ENCODE measurements around the gene GBE1.

Gene GBE1

DNA sequence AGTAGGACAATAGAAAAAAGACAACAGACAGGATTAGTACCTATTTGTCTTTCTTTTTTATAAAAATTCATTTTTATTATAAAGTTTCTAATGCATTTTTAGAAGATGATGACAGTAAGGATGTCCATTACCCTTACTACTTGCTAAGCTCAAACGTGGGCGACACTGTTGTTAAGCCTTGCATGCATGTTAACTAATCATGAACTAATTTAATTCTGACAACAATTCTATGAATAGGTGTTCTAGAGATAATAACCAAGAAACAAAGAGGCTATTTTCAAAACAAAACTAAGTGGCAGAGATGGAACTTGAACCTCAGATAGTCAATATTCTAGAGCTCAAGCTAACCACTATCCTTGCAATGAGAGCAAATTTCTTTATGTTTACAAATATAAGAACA, 247.9 kb downstream of the GBE1 start:
- Histone ChIP-seq H3K4me1 (ENCODE audit: control insufficient read depth, insufficient read depth, low read length) (no peaks in the 10 kb centered on the region), H3K4me3 (ENCODE audit: low read depth, low read length) (no peak overlapping the region), H3K9me3 (ENCODE audit: control insufficient read depth, insufficient read depth, low read depth, low read length) (no peaks in the 10 kb centered on the region), H3K27ac (ENCODE audit: extremely low read depth, low read depth, low read length) (no peak overlapping the region), H3K36me3 (ENCODE audit: control insufficient read depth in 2 of 2, insufficient read depth in 1 of 2, low read length in 2 of 2) (no peaks in the 10 kb centered on the region)
- CTCF ChIA-PET: no interaction called here
- TF ChIP-seq, protein P1, sequence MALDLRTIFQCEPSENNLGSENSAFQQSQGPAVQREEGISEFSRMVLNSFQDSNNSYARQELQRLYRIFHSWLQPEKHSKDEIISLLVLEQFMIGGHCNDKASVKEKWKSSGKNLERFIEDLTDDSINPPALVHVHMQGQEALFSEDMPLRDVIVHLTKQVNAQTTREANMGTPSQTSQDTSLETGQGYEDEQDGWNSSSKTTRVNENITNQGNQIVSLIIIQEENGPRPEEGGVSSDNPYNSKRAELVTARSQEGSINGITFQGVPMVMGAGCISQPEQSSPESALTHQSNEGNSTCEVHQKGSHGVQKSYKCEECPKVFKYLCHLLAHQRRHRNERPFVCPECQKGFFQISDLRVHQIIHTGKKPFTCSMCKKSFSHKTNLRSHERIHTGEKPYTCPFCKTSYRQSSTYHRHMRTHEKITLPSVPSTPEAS (tag by site-specific recombination; IDR thresholded peaks at IDR 0.05): no peak
- no peak for TF ChIP-seq ZNF510 (tag by site-specific recombination; IDR thresholded peaks at IDR 0.05; ENCODE audit: insufficient replicate concordance)
- TF ChIP-seq, protein P2, sequence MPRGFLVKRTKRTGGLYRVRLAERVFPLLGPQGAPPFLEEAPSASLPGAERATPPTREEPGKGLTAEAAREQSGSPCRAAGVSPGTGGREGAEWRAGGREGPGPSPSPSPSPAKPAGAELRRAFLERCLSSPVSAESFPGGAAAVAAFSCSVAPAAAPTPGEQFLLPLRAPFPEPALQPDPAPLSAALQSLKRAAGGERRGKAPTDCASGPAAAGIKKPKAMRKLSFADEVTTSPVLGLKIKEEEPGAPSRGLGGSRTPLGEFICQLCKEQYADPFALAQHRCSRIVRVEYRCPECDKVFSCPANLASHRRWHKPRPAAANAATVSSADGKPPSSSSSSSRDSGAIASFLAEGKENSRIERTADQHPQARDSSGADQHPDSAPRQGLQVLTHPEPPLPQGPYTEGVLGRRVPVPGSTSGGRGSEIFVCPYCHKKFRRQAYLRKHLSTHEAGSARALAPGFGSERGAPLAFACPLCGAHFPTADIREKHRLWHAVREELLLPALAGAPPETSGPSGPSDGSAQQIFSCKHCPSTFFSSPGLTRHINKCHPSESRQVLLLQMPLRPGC (tag by site-specific recombination; IDR thresholded peaks at IDR 0.05): no peak
- POLR2A ChIA-PET: no interaction called here

DNA sequence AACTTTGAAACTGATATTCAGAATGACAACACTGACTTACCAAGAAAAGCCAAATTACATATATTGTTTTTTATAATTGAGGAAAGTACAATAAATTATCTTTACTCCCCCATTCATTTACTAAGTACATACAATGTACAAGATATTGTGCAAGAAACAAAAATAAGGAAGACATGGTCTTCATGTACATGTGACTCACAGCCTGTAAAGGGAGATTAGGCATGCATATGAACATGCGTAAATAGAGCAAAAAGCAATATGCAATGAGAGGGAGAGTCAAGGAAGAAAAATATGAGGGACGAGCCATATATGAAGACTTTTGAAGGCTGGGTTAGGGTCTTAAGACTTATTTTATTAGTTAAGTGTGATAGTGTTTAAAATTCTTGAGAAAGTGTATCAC, 258.4 kb downstream of the GBE1 start:
- POLR2A ChIA-PET: no interaction called here

More for the DNA sequence above, 258.4 kb downstream of the GBE1 start:
- Histone ChIP-seq H3K36me3 (ENCODE audit: control insufficient read depth in 2 of 2, insufficient read depth in 1 of 2, low read length in 2 of 2) (no peaks in the 10 kb centered on the region), H3K4me3 (ENCODE audit: low read depth, low read length) (no peak overlapping the region), H3K9me3 (ENCODE audit: control insufficient read depth, insufficient read depth, low read depth, low read length) (no peaks in the 10 kb centered on the region), H3K27ac (ENCODE audit: extremely low read depth, low read depth, low read length) (no peak overlapping the region), H3K4me1 (ENCODE audit: control insufficient read depth, insufficient read depth, low read length) (no peaks in the 10 kb centered on the region)
- CTCF ChIA-PET: interaction anchor here (0.9 kb wide), 1 partner anchor 11 kb away, joined by 4 read pairs; no protein-coding TSS in a partner anchor
- no peak for TF ChIP-seq ZNF23 (tag by site-specific recombination; IDR thresholded peaks at IDR 0.05; ENCODE audit: borderline replicate concordance)
- TF ChIP-seq, protein P1 (tag by site-specific recombination; IDR thresholded peaks at IDR 0.05): no peak
- TF ChIP-seq, protein P3, sequence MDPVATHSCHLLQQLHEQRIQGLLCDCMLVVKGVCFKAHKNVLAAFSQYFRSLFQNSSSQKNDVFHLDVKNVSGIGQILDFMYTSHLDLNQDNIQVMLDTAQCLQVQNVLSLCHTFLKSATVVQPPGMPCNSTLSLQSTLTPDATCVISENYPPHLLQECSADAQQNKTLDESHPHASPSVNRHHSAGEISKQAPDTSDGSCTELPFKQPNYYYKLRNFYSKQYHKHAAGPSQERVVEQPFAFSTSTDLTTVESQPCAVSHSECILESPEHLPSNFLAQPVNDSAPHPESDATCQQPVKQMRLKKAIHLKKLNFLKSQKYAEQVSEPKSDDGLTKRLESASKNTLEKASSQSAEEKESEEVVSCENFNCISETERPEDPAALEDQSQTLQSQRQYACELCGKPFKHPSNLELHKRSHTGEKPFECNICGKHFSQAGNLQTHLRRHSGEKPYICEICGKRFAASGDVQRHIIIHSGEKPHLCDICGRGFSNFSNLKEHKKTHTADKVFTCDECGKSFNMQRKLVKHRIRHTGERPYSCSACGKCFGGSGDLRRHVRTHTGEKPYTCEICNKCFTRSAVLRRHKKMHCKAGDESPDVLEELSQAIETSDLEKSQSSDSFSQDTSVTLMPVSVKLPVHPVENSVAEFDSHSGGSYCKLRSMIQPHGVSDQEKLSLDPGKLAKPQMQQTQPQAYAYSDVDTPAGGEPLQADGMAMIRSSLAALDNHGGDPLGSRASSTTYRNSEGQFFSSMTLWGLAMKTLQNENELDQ (tag by site-specific recombination; IDR thresholded peaks at IDR 0.05; ENCODE audit: low read depth): no peak
- TF ChIP-seq, protein P4, sequence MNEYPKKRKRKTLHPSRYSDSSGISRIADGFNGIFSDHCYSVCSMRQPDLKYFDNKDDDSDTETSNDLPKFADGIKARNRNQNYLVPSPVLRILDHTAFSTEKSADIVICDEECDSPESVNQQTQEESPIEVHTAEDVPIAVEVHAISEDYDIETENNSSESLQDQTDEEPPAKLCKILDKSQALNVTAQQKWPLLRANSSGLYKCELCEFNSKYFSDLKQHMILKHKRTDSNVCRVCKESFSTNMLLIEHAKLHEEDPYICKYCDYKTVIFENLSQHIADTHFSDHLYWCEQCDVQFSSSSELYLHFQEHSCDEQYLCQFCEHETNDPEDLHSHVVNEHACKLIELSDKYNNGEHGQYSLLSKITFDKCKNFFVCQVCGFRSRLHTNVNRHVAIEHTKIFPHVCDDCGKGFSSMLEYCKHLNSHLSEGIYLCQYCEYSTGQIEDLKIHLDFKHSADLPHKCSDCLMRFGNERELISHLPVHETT (tag by site-specific recombination; IDR thresholded peaks at IDR 0.05): no peak
- TF ChIP-seq ZNF157 (tag by site-specific recombination; IDR thresholded peaks at IDR 0.05): no peak
- no peak for TF ChIP-seq ZFP41 (tag by site-specific recombination; IDR thresholded peaks at IDR 0.05; ENCODE audit: borderline replicate concordance)
- TF ChIP-seq ZBTB8A (tag by site-specific recombination; IDR thresholded peaks at IDR 0.05): no peak
- no peak for TF ChIP-seq ZNF76 (tag by site-specific recombination; IDR thresholded peaks at IDR 0.05; ENCODE audit: borderline replicate concordance, low read depth)
- TF ChIP-seq, protein P5, sequence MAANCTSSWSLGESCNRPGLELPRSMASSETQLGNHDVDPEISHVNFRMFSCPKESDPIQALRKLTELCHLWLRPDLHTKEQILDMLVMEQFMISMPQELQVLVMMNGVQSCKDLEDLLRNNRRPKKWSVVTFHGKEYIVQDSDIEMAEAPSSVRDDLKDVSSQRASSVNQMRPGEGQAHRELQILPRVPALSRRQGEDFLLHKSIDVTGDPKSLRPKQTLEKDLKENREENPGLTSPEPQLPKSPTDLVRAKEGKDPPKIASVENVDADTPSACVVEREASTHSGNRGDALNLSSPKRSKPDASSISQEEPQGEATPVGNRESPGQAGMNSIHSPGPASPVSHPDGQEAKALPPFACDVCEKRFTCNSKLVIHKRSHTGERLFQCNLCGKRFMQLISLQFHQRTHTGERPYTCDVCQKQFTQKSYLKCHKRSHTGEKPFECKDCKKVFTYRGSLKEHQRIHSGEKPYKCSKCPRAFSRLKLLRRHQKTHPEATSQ (tag by site-specific recombination; IDR thresholded peaks at IDR 0.05): no peak
- TF ChIP-seq ZFP3 (tag by site-specific recombination; IDR thresholded peaks at IDR 0.05; ENCODE audit: low read depth): no peak
- no peak for TF ChIP-seq ZNF138 (tag by site-specific recombination; IDR thresholded peaks at IDR 0.05; ENCODE audit: borderline replicate concordance)
- no peak for TF ChIP-seq ZFP69B (tag by site-specific recombination; IDR thresholded peaks at IDR 0.05)
- no peak for TF ChIP-seq ZNF529 (tag by site-specific recombination; IDR thresholded peaks at IDR 0.05; ENCODE audit: insufficient replicate concordance)
- TF ChIP-seq ZNF174 (tag by site-specific recombination; IDR thresholded peaks at IDR 0.05): no peak
- TF ChIP-seq KLF8 (tag by site-specific recombination; IDR thresholded peaks at IDR 0.05): no peak
